Endodermal cell (in vitro differentiated cells): ENCODE data around the gene ZNF593. TPM values are rescaled to one million over a fixed set of nuclear protein-coding genes. Genes with fewer than 3 reads are reported as not detected.

Experiments used
- DNase-seq: peaks from one replicate; pipeline ENCODE4 v3.0.0-alpha.2; 2017
- H3K27ac ChIP-seq: 2 replicates; pipeline ENCODE4 v1.5.1; 2013; ENCODE audit warnings: mild to moderate bottlenecking, low read depth, low read length, moderate library complexity
- H3K27me3 ChIP-seq: 2 replicates; pipeline ENCODE4 v1.6.1; 2013; ENCODE audit warnings: mild to moderate bottlenecking, low read length, moderate library complexity; ENCODE audit not compliant: insufficient read depth, control insufficient read depth, poor library complexity, severe bottlenecking
- H3K36me3 ChIP-seq: 2 replicates; pipeline ENCODE4 v1.7.0; 2013; ENCODE audit warnings: mild to moderate bottlenecking, low read length, moderate library complexity; ENCODE audit not compliant: control insufficient read depth, insufficient read depth
- H3K4me1 ChIP-seq: one replicate; pipeline ENCODE4 v1.7.0; 2013; ENCODE audit warnings: low read length; ENCODE audit not compliant: control insufficient read depth, insufficient read depth
- H3K4me3 ChIP-seq: 2 replicates; pipeline ENCODE4 v1.5.1; 2013; ENCODE audit warnings: mild to moderate bottlenecking, low read length, moderate library complexity
- H3K9ac ChIP-seq: 2 replicates; pipeline ENCODE4 v1.6.1; 2013; ENCODE audit warnings: mild to moderate bottlenecking, low read length, moderate library complexity; ENCODE audit not compliant: poor library complexity, severe bottlenecking; ENCODE audit errors: extremely low read depth
- H3K9me3 ChIP-seq: 2 replicates; pipeline ENCODE4 v1.6.1; 2013; ENCODE audit warnings: mild to moderate bottlenecking, low read length, moderate library complexity; ENCODE audit not compliant: control insufficient read depth
- H3K27ac Mint-ChIP-seq: 2 replicates; pipeline ENCODE4 v1.8.0; 2020; ENCODE audit warnings: mixed read lengths
- H3K27me3 Mint-ChIP-seq: 2 replicates; pipeline ENCODE4 v1.8.0; 2021; ENCODE audit warnings: mild to moderate bottlenecking, mixed read lengths; ENCODE audit not compliant: insufficient read depth
- H3K36me3 Mint-ChIP-seq: 2 replicates; pipeline ENCODE4 v1.8.0; 2020; ENCODE audit warnings: low read depth, mixed read lengths
- H3K4me1 Mint-ChIP-seq: 2 replicates; pipeline ENCODE4 v1.8.0; 2020; ENCODE audit warnings: mixed read lengths
- H3K4me3 Mint-ChIP-seq: 2 replicates; pipeline ENCODE4 v1.8.0; 2020; ENCODE audit warnings: mild to moderate bottlenecking, moderate library complexity, mixed read lengths
- H3K9me3 Mint-ChIP-seq: 2 replicates; pipeline ENCODE4 v1.8.0; 2020; ENCODE audit warnings: mild to moderate bottlenecking, mixed read lengths
- CTCF ChIP-seq: fragments of 200-600 bp; sonication (generic); conservative IDR thresholded peaks from 2 replicates; pipeline ENCODE4 v1.5.0; 2021; ENCODE audit warnings: antibody characterized with exemption, mild to moderate bottlenecking
- WGBS, 2 experiments: methylation state at CpG; one replicate each; pipeline versions ENCODE4 v1.1.5 to v1.1.7; 2013; ENCODE audit warnings: missing lambda C conversion rate in 2 of 2, mixed read lengths in 1 of 2; ENCODE audit not compliant: insufficient coverage in 1 of 2, insufficient read length in 1 of 2; 5-methylcytosine and 5-hydroxymethylcytosine counted together
- total RNA-seq, 2 donors: library from RNA; stranded (reverse); fragmentation: NEBNext Ultra II Directional in 1 of 2; extraction: Animal tissue kit (Norgen Biotek cat#: 25700) in 1 of 2; gene quantifications; 2 replicates in 1 of 2; 3 replicates in 1 of 2; pipeline ENCODE4 v1.2.1, GENCODE V29; 2021

The ZNF593 gene
- total RNA-seq, 2 donors from 2014 or later: 31.4 to 33.7 TPM

GRCh38 chr1:26155370-26156284 lies 14.1 kb upstream of the ZNF593 start:
- no peak overlapping the region for H3K4me3 ChIP-seq

GRCh38 chr1:26156285-26157038 lies 13.2 kb upstream of the ZNF593 start:
- Histone ChIP-seq H3K4me3 (no peak overlapping the region), H3K9ac (no peak overlapping the region), H3K9me3 (no peaks in the 10 kb centered on the region), H3K4me1 (peaks cover 9% of the 10 kb centered on the region), H3K27ac (no peak overlapping the region), H3K27me3 (peaks cover 45% of the 10 kb centered on the region), H3K36me3 (no peaks in the 10 kb centered on the region)
- Mint-ChIP-seq H3K4me3 (peak overlapping the region; percentile 28), H3K36me3 (no peaks in the 10 kb centered on the region), H3K4me1 (peaks cover 45% of the 10 kb centered on the region), H3K27me3 (peaks cover 79% of the 10 kb centered on the region), H3K27ac (no peak overlapping the region), H3K9me3 (no peaks in the 10 kb centered on the region)
- 20 to 26% methylated on average over 3 to 12 of the region's 12 CpGs for WGBS, 2 experiments
- TF ChIP-seq CTCF: no peak
- peak; percentile 83 for DNase-seq

More at GRCh38 chr1:26155370-26156284, 14.1 kb upstream of the ZNF593 start:
- Mint-ChIP-seq H3K4me1 (peaks cover 43% of the 10 kb centered on the region), H3K36me3 (no peaks in the 10 kb centered on the region), H3K9me3 (no peaks in the 10 kb centered on the region), H3K27ac (no peak overlapping the region), H3K4me3 (peak overlapping the region; percentile 28), H3K27me3 (peaks cover 79% of the 10 kb centered on the region)
- no peak overlapping the region for H3K9ac ChIP-seq
- no peak overlapping the region for H3K27ac ChIP-seq
- no peak for TF ChIP-seq CTCF
- peak; percentile 68 for DNase-seq
- peaks cover 37% of the 10 kb centered on the region for H3K27me3 ChIP-seq
- H3K9me3 ChIP-seq: no peaks in the 10 kb centered on the region
- H3K36me3 ChIP-seq: no peaks in the 10 kb centered on the region
- 50 to 52% methylated on average over 12 to 21 of the region's 21 CpGs for WGBS, 2 experiments
- peaks cover 9% of the 10 kb centered on the region for H3K4me1 ChIP-seq

- Mint-ChIP-seq H3K4me1 (peaks cover 48% of the 10 kb centered on the region), H3K4me3 (peak overlapping the region; percentile 41), H3K27ac (no peak overlapping the region), H3K36me3 (no peaks in the 10 kb centered on the region), H3K9me3 (no peaks in the 10 kb centered on the region), H3K27me3 (peaks cover 78% of the 10 kb centered on the region)
- no peak overlapping the region for H3K27ac ChIP-seq
- H3K36me3 ChIP-seq: no peaks in the 10 kb centered on the region
- peaks cover 59% of the 10 kb centered on the region for H3K27me3 ChIP-seq
- no peak for TF ChIP-seq CTCF
- H3K4me1 ChIP-seq: peaks cover 9% of the 10 kb centered on the region
- peak; percentile 52 for DNase-seq
- WGBS, 2 experiments: 80 to 100% methylated on average over 1 to 5 of the region's 5 CpGs
- H3K9ac ChIP-seq: no peak overlapping the region
- peak overlapping the region; percentile 26 for H3K4me3 ChIP-seq
- H3K9me3 ChIP-seq: no peaks in the 10 kb centered on the region
Measured at GRCh38 chr1:26158271-26158907, 11.3 kb upstream of the ZNF593 start.
